ENCODE data around the gene KCNJ15. TPM values are rescaled to one million over a fixed set of nuclear protein-coding genes. Genes with fewer than 3 reads are reported as not detected.

KCNJ15 gene
- total and polyA plus RNA-seq, 2 donors = 1.1 to 1.3 TPM

DNA sequence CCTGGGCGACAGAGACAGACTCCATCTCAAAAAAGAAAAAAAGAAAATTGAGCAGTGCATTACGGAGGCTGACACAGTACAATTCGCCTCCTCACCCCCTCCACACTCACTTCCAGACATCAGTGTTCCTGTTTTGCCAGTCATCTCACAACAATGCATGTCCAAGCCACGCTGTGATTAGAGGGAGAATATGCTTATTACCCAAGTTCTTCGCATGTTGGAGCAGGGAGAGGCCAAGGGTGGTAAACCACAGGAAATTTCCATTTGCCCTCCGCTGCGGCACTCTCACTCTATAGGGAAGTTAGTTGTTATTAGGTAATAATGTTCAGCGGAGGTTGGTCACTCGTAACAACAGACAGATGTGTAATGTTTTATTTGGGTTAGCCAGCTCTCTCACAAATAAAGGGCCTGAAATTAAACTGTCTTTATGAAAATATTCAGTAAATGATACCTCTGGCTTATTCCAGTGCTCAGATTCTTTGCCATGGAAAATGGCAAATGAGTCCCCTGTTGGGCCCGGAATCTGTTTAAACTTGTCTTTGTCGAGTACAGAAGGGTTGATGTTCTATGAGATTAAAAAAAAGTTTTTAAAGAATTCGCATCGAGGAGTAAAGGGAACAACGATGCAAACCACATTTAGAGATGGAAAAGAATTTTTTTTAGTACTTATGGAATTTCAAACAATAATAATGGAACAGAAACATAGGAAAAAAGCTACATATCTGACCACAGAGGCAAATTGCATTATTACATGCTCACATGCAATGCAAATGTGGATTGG lies 33.1 kb downstream of the KCNJ15 start:
- Histone ChIP-seq H3K9me3 (ENCODE audit: control insufficient read depth in 2 of 2, insufficient read depth in 1 of 2, low read length in 1 of 2) (no peaks in the 10 kb centered on the region), H3K27ac (ENCODE audit: low read depth in 1 of 2, low read length in 1 of 2) (peak overlapping the region in 1 of 2 donors; percentile 46), H3K27me3 (ENCODE audit: control insufficient read depth in 2 of 2, insufficient read depth in 1 of 2, low read length in 1 of 2) (peaks cover 0 to 2% of the 10 kb centered on the region in 2 donors), H3K36me3 (ENCODE audit: control insufficient read depth in 2 of 2, insufficient read depth in 2 of 2, low read length in 1 of 2) (no peaks in the 10 kb centered on the region), H3K4me3 (ENCODE audit: low read length in 2 of 2) (no peak overlapping the region), H3K4me1 (ENCODE audit: control insufficient read depth in 2 of 2, insufficient read depth in 2 of 2, low read length in 2 of 2) (no peaks in the 10 kb centered on the region)
- 54% methylated on average over 14 of the region's 14 CpGs for WGBS
- no peak for DNase-seq (ENCODE audit: low read depth in 6 of 9, low spot score in 9 of 9)

DNA sequence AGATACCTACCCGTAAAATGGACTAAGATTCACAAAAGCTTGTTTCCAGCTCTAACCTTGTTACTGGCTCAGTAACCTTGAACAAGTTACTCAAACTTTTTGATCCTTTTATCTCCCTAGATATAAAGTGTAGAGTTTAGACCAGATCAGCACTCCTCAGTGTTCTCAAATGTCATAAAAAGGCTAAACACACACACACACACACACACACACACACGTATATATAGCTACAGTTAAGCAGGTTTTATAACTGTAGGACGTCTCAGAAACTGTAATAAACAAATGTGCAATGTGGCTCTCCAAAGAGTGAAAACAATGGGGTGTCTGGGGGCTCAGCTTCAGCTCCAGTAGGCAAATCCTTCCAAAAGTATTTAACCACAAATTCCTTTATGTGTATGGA lies 34.0 kb downstream of the KCNJ15 start:
- H3K4me1 ChIP-seq (ENCODE audit: control insufficient read depth in 2 of 2, insufficient read depth in 2 of 2, low read length in 2 of 2) = no peaks in the 10 kb centered on the region
- H3K9me3 ChIP-seq (ENCODE audit: control insufficient read depth in 2 of 2, insufficient read depth in 1 of 2, low read length in 1 of 2) = no peaks in the 10 kb centered on the region
- DNase-seq (ENCODE audit: low read depth in 6 of 9, low spot score in 9 of 9) = no peak
- WGBS = 63% methylated on average over 3 of the region's 3 CpGs
- H3K27me3 ChIP-seq (ENCODE audit: control insufficient read depth in 2 of 2, insufficient read depth in 1 of 2, low read length in 1 of 2) = peaks cover 0 to 2% of the 10 kb centered on the region in 2 donors
- H3K36me3 ChIP-seq (ENCODE audit: control insufficient read depth in 2 of 2, insufficient read depth in 2 of 2, low read length in 1 of 2) = no peaks in the 10 kb centered on the region
- no peak overlapping the region for H3K4me3 ChIP-seq (ENCODE audit: low read length in 2 of 2)
- no peak overlapping the region for H3K27ac ChIP-seq (ENCODE audit: low read depth in 1 of 2, low read length in 1 of 2)

DNA sequence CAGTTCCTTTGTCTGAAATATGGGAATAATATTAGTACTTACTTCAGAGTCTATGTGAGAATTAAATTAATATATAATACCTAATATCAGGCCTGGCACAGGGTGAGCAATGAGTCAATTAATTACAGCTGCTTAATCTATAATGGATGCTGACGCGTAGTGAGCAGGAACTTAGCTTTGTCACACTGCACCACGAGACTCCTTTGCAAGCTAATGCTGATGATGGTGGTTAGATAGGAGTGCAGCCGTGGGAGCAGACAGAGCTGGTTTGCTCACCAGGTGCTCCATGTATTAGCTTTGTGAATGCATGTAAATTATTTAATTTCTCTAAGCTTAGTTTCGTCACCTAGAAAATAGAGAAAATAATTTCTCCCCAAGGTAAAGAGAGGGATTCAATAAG lies 35.1 kb downstream of the KCNJ15 start:
- H3K4me1 ChIP-seq (ENCODE audit: control insufficient read depth in 2 of 2, insufficient read depth in 2 of 2, low read length in 2 of 2) = peaks cover 0 to 7% of the 10 kb centered on the region in 2 donors
- WGBS = 81% methylated on average over 5 of the region's 5 CpGs

DNA sequence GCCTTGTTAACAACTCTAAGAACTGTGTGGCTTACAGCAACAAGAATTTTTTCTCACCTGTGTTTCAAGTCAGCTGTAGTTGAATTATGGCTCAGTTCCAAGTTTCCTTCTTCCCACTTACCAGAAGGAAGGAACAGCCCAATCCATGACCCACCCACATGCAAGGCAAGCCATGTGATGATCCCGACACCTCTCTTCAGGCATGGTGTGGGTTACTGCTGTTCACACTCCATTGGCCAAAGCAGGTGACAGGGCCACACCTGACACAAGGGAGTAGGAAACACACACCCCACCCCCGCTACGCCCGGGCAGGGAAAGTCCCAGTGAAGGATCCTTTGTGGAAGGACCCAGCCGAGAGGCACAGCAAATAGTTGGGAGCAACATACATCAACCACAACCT lies 36.3 kb downstream of the KCNJ15 start:
- DNase-seq (ENCODE audit: low read depth in 6 of 9, low spot score in 9 of 9) = no peak
- H3K27ac ChIP-seq (ENCODE audit: low read depth in 1 of 2, low read length in 1 of 2) = peak overlapping the region in 1 of 2 donors; percentile 26

More for the DNA sequence above, 35.1 kb downstream of the KCNJ15 start:
- no peak overlapping the region for H3K4me3 ChIP-seq (ENCODE audit: low read length in 2 of 2)
- H3K36me3 ChIP-seq (ENCODE audit: control insufficient read depth in 2 of 2, insufficient read depth in 2 of 2, low read length in 1 of 2) = no peaks in the 10 kb centered on the region
- DNase-seq (ENCODE audit: low read depth in 6 of 9, low spot score in 9 of 9) = no peak
- no peak overlapping the region for H3K27ac ChIP-seq (ENCODE audit: low read depth in 1 of 2, low read length in 1 of 2)
- H3K27me3 ChIP-seq (ENCODE audit: control insufficient read depth in 2 of 2, insufficient read depth in 1 of 2, low read length in 1 of 2) = peaks cover 0 to 2% of the 10 kb centered on the region in 2 donors
- no peaks in the 10 kb centered on the region for H3K9me3 ChIP-seq (ENCODE audit: control insufficient read depth in 2 of 2, insufficient read depth in 1 of 2, low read length in 1 of 2)

DNA sequence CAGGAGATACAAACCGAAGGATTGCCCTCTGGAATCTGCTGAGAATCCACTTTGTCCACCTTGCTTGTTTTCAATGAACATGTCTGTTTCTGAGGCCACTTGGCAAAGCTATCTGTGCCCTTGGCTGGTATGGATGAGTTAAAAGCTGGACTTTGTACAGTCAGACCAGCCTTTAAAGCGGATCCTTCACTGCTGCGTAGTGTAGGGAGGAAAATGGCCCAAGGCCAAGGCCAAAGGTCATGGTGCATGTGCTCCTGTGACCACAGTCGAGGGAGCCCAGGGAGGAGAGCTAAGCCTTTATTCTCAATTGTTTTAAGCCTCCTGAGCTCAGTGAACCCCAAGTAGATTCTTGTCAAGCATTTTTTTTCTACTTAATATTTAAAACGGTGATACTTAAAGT lies 37.0 kb downstream of the KCNJ15 start:
- DNase-seq (ENCODE audit: low read depth in 6 of 9, low spot score in 9 of 9) = no peak
- peaks cover 0 to 2% of the 10 kb centered on the region in 2 donors for H3K27me3 ChIP-seq (ENCODE audit: control insufficient read depth in 2 of 2, insufficient read depth in 1 of 2, low read length in 1 of 2)
- H3K4me1 ChIP-seq (ENCODE audit: control insufficient read depth in 2 of 2, insufficient read depth in 2 of 2, low read length in 2 of 2) = peaks cover 0 to 7% of the 10 kb centered on the region in 2 donors

More for the DNA sequence above, 36.3 kb downstream of the KCNJ15 start:
- Histone ChIP-seq H3K9me3 (ENCODE audit: control insufficient read depth in 2 of 2, insufficient read depth in 1 of 2, low read length in 1 of 2) (no peaks in the 10 kb centered on the region), H3K4me1 (ENCODE audit: control insufficient read depth in 2 of 2, insufficient read depth in 2 of 2, low read length in 2 of 2) (peaks cover 0 to 7% of the 10 kb centered on the region in 2 donors), H3K27me3 (ENCODE audit: control insufficient read depth in 2 of 2, insufficient read depth in 1 of 2, low read length in 1 of 2) (peaks cover 0 to 2% of the 10 kb centered on the region in 2 donors), H3K4me3 (ENCODE audit: low read length in 2 of 2) (no peak overlapping the region), H3K36me3 (ENCODE audit: control insufficient read depth in 2 of 2, insufficient read depth in 2 of 2, low read length in 1 of 2) (no peaks in the 10 kb centered on the region)
- 92% methylated on average over 5 of the region's 5 CpGs for WGBS

DNA sequence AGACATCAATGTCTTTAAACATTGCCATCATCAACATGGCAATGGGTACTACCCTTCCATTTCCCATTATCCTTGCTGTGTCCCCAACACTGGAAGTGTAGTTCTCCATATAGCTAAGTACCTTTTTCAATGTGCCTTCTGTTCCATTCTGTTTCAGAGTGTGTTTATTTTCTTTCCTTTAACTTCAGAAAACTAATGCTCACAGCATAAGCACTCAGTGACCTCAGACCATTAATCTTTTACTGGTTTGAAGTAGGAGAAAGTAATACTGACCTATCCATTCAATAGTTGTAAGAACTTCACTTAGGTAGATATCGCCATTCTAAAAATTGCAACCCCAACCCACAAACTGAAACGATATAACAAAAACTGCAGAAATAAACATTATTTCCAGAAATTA lies 37.8 kb downstream of the KCNJ15 start:
- 97% methylated on average over 2 of the region's 2 CpGs for WGBS
- peaks cover 0 to 2% of the 10 kb centered on the region in 2 donors for H3K27me3 ChIP-seq (ENCODE audit: control insufficient read depth in 2 of 2, insufficient read depth in 1 of 2, low read length in 1 of 2)
- DNase-seq (ENCODE audit: low read depth in 6 of 9, low spot score in 9 of 9) = no peak
- H3K36me3 ChIP-seq (ENCODE audit: control insufficient read depth in 2 of 2, insufficient read depth in 2 of 2, low read length in 1 of 2) = no peaks in the 10 kb centered on the region
- H3K9me3 ChIP-seq (ENCODE audit: control insufficient read depth in 2 of 2, insufficient read depth in 1 of 2, low read length in 1 of 2) = no peaks in the 10 kb centered on the region
- H3K4me1 ChIP-seq (ENCODE audit: control insufficient read depth in 2 of 2, insufficient read depth in 2 of 2, low read length in 2 of 2) = peaks cover 0 to 8% of the 10 kb centered on the region in 2 donors
- H3K27ac ChIP-seq (ENCODE audit: low read depth in 1 of 2, low read length in 1 of 2) = no peak overlapping the region
- no peak overlapping the region for H3K4me3 ChIP-seq (ENCODE audit: low read length in 2 of 2)

More for the DNA sequence above, 37.0 kb downstream of the KCNJ15 start:
- Histone ChIP-seq H3K36me3 (ENCODE audit: control insufficient read depth in 2 of 2, insufficient read depth in 2 of 2, low read length in 1 of 2) (no peaks in the 10 kb centered on the region), H3K4me3 (ENCODE audit: low read length in 2 of 2) (no peak overlapping the region), H3K9me3 (ENCODE audit: control insufficient read depth in 2 of 2, insufficient read depth in 1 of 2, low read length in 1 of 2) (no peaks in the 10 kb centered on the region), H3K27ac (ENCODE audit: low read depth in 1 of 2, low read length in 1 of 2) (peak overlapping the region in 1 of 2 donors; percentile 25)
- WGBS = 73% methylated on average over 5 of the region's 5 CpGs

DNA sequence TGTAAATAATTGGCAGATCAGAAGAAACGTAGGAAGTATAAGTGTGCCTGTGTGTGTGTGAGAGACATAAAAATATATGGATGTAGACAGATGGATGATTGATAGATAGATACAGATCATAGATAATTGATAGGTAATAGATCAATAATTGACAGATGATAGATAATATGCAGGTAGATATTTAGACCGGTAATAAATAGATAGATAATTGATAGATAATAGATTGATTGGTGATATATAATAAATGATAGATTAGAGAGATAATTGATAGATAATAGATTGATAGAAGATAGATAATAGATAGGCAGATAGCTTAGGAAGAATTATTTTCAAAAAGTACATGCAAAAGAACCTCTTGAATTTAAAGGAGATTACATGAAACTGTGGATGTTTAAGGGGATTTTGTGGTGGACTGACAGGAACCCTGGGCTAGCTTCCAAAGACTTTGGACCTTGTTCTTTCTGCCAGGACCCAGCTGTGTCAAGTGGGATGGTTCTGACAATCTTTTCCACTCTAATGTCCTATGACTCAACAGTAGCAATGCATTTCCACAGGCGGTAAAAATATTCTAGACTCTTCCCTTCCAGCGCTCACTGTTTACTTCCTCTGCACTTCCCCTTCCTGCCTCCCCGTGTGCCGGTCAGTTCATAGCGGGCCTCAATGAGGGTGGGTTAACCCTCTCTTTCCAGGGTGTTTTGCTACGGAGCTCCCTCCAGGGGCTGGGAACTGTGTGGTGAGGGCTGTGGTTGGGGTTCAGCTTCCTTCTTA lies 39.4 kb downstream of the KCNJ15 start:
- H3K4me3 ChIP-seq (ENCODE audit: low read length in 2 of 2) = no peak overlapping the region
- 63% methylated on average over 8 of the region's 8 CpGs for WGBS
- no peak for DNase-seq (ENCODE audit: low read depth in 6 of 9, low spot score in 9 of 9)
- no peaks in the 10 kb centered on the region for H3K9me3 ChIP-seq (ENCODE audit: control insufficient read depth in 2 of 2, insufficient read depth in 1 of 2, low read length in 1 of 2)
- no peak overlapping the region for H3K27ac ChIP-seq (ENCODE audit: low read depth in 1 of 2, low read length in 1 of 2)
- H3K36me3 ChIP-seq (ENCODE audit: control insufficient read depth in 2 of 2, insufficient read depth in 2 of 2, low read length in 1 of 2) = no peaks in the 10 kb centered on the region
- H3K4me1 ChIP-seq (ENCODE audit: control insufficient read depth in 2 of 2, insufficient read depth in 2 of 2, low read length in 2 of 2) = peaks cover 0 to 11% of the 10 kb centered on the region in 2 donors
- H3K27me3 ChIP-seq (ENCODE audit: control insufficient read depth in 2 of 2, insufficient read depth in 1 of 2, low read length in 1 of 2) = no peaks in the 10 kb centered on the region

DNA sequence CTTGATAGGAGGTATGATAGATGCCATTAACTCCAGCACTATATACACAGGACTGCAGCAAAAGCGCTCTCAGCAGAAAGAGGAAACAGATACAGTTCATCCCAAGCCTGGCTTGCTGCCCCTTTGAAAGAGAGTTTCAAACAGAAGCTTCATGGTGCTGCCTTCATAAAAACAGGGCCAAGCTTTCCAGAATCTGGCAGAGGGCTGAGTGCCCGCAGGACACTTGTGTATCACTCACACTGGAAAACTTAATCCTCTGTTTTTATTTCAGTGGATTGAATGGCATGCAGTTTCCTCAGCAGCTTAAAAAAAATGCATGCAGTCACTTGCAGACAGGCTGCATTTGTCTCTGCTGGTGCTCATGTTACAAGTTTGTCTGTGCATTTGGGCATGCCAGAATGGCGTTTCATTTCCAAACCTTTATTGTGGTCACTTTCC lies 40.4 kb downstream of the KCNJ15 start:
- H3K4me3 ChIP-seq (ENCODE audit: low read length in 2 of 2) = no peak overlapping the region
- 51% methylated on average over 3 of the region's 3 CpGs for WGBS
- H3K4me1 ChIP-seq (ENCODE audit: control insufficient read depth in 2 of 2, insufficient read depth in 2 of 2, low read length in 2 of 2) = peaks cover 0 to 11% of the 10 kb centered on the region in 2 donors
- peak in 1 of 9 donors; percentile 15 for DNase-seq (ENCODE audit: low read depth in 6 of 9, low spot score in 9 of 9)
- no peak overlapping the region for H3K27ac ChIP-seq (ENCODE audit: low read depth in 1 of 2, low read length in 1 of 2)
- no peaks in the 10 kb centered on the region for H3K9me3 ChIP-seq (ENCODE audit: control insufficient read depth in 2 of 2, insufficient read depth in 1 of 2, low read length in 1 of 2)
- no peaks in the 10 kb centered on the region for H3K36me3 ChIP-seq (ENCODE audit: control insufficient read depth in 2 of 2, insufficient read depth in 2 of 2, low read length in 1 of 2)
- H3K27me3 ChIP-seq (ENCODE audit: control insufficient read depth in 2 of 2, insufficient read depth in 1 of 2, low read length in 1 of 2) = no peaks in the 10 kb centered on the region

DNA sequence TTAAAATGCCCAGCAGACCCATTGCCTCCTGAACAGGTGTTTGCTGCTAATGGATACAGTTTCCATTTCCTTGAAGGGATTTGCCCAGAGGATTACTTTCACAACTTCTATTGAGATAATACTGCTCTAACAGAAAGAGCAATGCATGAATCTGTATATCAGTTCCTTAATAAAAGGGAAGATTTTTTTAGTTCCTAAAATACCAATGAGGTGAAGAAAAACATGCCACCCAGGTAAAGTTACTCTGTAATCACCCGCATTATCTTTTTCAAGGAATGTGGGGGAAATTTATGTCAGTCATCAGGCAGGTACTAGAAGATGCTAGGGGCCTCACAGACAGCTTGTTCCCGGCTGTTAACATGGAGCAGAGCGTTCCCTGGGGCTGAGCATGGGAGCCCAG lies 41.1 kb downstream of the KCNJ15 start:
- no peak overlapping the region for H3K4me3 ChIP-seq (ENCODE audit: low read length in 2 of 2)
- H3K27ac ChIP-seq (ENCODE audit: low read depth in 1 of 2, low read length in 1 of 2) = no peak overlapping the region
- no peak for DNase-seq (ENCODE audit: low read depth in 6 of 9, low spot score in 9 of 9)
- H3K36me3 ChIP-seq (ENCODE audit: control insufficient read depth in 2 of 2, insufficient read depth in 2 of 2, low read length in 1 of 2) = no peaks in the 10 kb centered on the region
- peaks cover 0 to 11% of the 10 kb centered on the region in 2 donors for H3K4me1 ChIP-seq (ENCODE audit: control insufficient read depth in 2 of 2, insufficient read depth in 2 of 2, low read length in 2 of 2)
- WGBS = 96% methylated on average over 3 of the region's 3 CpGs
- no peaks in the 10 kb centered on the region for H3K9me3 ChIP-seq (ENCODE audit: control insufficient read depth in 2 of 2, insufficient read depth in 1 of 2, low read length in 1 of 2)
- no peaks in the 10 kb centered on the region for H3K27me3 ChIP-seq (ENCODE audit: control insufficient read depth in 2 of 2, insufficient read depth in 1 of 2, low read length in 1 of 2)

Measured in thymus (tissue), 11 donors.